GM21381 (cell line): Measurements from ENCODE around the gene SLC27A4.

Experiments
- ATAC-seq: cut with Tn5 transposase; IDR thresholded peaks from one replicate; pipeline ENCODE4 v1.9.1; 2021; ENCODE audit warnings: mild to moderate bottlenecking, moderate library complexity; ENCODE audit not compliant: unreplicated experiment

Gene SLC27A4

DNA sequence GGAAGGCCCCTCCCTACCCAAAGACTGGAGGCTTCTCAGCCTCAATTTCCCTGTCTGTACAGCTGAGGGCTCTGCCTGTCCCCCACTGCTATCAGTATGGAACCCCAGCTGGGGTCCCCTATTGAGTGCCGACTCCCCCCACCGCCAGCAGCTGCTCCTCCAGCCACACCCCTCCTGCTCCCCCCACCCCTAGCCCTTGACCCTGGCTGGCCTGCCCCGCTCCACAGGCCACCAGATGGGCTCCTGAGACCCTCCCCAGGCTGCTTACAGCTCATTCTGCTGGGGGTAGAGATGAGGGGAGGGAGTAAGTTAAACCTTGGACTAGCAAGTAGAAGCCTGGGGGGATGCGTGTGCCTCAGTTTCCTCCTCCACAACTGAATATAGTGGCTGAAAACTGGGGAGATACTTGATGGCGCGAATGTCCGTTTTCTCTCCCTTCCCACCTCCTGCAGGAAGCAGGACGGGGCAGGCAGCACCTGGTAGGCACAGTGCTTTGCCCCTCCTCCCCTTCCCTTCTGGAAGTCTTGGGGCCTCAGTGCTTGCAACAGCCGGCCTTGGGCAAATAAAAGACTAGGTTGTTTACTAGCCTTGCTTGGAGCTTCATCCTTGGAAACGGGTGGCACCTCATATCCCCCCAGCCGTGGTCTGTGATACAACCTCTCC is 50.0 kb downstream of the SLC27A4 start:
- ATAC-seq = no peak

DNA sequence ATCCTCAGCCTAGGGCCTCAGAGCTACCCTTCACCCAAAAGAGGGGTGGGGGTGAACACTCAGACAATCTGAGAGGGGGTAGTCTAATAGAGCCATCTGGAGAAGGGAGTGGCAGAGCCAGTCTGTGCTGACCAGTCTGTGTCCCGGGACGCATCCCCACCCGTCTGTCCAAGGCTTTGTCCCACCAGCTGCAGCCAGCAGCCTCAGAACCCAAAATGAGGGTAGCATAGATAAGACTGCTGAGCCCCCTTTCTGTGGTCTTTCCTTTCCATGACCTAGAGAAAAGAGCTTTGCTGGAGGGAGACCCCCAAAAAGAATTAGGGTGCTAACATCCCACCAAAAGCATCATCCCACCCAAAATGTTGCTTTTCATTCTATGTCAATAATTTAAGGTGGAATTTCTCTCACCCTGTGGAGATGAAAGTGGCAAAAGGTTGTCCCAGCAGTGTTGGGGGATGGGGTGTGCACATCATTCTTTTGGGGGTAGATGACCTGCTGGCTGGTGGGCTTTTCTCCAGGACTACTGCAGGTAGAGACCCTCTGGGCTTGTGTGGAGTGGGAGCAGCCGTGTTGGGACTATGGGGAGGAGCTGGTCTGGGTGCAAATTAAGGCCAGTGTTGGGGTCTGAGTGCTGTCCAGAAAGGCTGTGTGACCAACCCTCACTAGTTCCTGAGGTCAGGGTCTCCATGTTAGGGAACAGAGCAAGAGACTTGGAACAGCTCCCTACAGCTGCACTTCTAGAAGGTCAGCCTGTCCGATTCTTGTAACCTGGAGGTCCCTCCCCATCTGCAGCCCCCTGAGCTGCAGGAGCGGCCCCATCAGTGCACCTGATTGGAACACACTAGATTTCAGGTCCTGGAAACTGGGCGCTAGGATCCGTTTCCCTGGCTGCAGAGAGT is 50.7 kb downstream of the SLC27A4 start:
- no peak for ATAC-seq

DNA sequence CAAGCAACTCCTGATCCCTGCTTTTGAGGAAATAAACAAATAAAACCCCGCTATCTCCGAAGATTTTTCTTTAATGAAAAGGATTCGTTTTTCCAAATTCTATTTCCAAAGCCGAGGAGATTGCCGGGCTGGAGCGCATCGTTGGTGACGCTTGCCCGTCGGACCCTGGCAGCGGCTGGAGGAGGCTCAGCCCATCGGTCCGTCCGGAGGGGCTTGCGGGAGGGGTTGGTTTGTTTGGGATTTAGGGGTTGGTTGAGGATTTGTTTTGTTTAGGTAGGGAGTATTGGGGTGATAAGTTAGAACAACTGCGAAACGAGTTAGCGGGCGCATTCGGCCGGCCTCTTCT is 51.6 kb downstream of the SLC27A4 start:
- no peak for ATAC-seq

DNA sequence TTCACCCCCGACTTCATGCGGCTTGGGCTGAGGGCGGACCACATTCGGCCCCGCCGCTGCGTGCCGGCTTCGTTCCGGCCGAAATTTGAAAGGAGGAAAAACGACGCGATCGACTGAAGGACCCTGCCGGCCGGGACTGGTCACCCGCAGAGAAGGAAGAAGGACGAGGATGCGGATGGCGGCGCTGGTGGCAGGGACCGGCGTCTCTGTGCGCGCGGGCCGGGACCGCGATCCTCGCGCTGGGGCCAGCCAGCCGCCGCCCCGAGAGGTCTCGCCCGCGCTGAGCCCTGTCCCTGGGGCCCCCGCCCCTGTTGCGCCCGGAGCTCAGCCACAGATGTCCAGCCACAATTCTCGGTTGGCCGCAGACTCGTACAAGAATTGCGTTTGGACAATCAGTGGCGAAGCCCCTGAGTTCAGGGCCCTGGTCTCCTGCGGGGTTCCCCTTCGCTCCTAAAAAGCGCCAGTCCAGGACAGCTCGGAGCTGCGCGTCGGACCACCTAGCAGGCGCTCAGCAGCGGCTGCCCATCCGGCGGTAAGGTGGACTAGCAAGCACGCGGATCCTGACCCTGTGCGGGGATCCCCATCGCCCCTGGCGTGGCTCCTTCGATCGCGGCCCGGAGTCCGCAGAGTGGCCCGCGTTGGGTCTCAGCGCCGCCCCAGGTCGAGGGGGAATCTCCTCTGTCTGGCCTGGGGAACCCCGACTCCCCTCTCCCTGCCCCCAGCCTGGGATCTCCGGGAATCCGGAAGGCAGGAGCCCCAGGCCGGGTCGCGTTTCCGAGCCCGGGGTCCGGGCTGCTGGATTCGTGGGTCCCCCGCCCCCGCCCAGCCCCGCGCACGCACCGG is 52.2 kb downstream of the SLC27A4 start:
- no peak for ATAC-seq

DNA sequence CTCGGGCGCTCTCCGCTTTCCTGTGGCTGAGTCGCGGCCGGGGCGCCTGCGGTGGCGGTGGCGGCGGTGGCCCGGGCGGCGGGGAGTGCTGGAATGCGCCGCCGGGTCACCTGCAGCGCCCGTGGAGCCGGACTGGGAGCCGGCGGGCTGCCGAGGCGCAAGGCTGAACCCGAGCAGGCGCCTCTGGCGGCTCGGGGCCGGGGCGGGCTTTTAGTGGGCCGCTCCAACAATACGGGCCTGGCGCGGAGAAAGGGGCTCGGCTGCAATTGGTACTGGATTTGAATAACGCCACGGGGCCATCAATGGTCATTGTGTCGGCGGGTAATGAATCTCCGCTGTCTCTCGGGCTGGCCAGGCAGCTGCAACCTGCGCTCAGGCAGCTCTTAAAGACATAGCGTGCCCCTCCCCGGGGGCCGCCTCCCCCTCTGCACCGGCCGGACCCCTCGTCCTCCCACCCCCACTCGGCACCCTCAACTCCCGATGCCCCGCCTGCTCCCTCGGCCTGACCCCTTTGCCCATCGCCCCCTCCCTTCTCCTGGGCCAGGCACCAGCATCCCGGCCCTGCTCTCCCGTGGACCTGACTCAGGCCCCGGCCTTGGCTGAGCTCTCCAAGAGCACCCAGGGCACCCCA is 52.9 kb downstream of the SLC27A4 start:
- ATAC-seq = no peak

DNA sequence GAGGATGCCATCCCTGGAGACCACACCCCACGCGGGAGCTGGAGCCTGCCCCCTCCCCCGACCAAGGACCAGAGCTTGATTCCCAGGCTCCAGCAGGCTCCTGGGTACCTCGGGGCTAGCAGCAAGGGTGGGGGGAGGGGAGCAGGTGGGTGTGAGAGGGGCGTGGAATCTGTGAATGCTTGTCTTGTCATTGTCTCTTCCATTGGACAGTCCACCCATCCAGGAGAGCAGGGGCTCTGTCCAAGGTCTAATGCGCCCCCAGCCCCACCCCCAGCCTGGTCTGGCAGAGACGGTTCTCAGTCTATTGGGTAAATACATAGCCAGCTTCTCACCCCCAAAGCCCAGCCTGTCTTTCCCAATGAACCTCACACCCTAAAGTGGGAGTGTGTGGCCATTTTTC is 53.6 kb downstream of the SLC27A4 start:
- ATAC-seq = no peak

DNA sequence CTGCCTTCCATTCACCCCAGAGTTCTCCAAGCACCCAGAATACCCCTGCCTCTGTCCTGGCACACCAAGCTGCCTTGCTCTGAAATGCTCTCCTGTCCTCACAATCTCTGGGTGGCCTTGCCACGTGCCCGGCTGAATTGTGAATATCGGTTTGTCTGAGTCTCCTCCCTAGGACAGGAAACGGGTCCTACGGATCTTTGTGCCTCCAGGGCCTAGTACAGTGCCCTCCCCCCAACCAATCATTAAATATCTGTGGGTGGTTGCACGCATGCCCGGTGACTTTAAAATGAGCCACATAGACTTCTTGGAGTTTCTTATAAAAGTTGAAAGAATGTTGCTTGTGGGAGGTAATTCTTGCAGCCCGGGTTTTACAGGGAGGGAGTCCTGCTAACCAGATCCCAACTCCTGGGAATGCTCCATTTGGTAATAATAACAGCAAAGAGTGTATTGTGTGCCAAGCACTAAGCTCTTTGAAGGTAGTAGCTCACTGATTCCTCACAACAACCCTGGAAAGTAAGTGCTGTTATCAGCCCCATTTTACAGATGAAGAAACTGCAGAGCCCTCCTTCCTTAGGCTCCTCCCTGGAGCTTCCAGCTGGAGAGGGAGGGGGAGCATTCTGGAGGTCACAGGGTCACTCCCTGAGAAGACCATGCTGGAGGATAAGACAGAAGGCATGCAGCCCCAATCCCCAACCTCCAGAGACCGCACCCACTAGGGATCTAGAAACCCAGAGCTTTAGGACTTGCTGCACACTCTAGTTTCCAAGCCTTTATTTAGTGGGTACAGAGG is 54.2 kb downstream of the SLC27A4 start:
- no peak for ATAC-seq

DNA sequence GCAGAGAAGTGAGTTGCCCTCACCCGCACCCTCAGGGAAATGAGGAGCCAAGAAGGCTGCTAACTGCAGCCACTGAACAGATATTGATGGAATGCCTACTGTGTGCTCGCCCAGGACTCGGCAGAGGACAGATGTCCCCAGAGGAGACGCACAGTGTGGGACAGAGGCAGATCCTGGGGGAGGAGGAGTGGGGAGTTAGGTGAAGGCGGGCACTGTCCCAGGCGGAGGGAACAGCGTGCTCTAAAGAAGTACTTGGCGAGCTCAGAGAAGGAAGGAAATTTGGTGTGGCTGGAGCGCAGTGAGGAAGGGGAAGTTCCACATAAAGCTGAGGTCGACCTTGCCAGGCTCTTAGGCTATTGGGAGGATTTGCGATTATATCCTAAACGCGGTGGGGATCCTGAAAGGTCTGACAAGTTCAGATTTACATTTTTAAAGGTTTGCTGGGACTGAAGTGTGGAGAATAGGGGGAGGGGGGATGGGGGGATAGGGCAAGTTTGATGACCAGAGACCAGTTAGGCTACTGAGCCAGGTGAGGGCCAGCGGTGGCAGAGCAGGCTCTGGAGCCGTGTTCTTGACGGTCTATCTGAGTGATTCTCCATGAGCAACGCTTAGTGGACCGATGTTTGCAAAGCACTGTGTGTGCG is 56.8 kb downstream of the SLC27A4 start:
- ATAC-seq = no peak

DNA sequence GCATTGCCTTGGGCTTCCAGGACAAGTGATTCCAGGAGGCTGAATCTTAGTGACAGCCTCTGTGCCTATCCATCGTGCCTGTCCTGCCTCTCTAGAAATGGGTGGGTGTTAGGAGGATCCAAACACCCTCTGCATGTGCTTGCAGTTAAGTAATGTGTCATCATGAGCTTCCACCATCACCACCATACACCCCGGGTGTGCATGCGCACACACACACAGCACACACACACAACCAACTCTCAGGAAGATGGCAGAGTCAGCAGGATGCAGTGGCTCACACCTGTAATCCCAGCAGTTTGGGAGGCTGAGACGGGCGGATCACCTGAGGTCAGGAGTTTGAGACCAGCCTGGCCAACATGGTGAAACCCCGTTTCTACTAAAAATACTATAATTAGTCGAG is 57.5 kb downstream of the SLC27A4 start:
- no peak for ATAC-seq

DNA sequence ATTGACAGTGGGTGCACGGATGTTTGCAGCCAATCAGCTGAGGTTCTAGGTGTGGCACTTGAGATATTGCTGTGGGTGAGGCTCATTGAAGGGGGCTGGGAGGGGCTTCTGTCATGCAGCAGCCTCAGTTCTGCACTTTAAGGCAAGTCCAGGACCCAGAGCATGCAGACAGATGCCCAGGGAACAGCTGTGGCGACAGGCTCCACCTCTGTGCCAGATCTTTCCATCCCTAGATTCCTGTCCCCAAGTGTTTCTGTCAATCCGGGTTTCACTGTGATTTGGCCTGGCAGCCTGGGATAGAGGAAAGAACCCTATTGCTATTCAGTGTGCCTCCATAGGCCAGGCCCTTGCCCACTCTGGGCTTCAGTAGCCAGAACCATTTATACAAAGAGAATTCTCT is 59.5 kb downstream of the SLC27A4 start:
- no peak for ATAC-seq

DNA sequence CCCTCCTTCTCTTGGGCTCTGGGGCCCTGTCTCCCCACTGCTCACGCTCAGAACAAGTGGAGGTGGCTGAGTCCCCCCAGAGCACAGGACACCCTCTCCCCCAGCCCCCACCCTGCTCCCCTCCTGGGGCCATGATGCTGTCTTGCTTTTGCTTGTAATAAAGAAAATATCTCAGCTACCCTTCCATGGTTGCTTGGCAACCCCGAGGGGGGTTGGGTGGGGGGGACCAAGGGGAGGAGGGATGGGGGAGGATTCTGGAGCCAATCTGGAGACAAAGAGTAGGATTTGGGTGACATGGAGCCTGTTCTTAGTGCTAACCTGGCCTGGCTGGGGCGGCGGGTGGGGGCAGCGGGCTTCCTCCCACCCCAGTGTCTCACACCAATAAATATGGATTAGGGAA is 64.2 kb downstream of the SLC27A4 start:
- no peak for ATAC-seq

DNA sequence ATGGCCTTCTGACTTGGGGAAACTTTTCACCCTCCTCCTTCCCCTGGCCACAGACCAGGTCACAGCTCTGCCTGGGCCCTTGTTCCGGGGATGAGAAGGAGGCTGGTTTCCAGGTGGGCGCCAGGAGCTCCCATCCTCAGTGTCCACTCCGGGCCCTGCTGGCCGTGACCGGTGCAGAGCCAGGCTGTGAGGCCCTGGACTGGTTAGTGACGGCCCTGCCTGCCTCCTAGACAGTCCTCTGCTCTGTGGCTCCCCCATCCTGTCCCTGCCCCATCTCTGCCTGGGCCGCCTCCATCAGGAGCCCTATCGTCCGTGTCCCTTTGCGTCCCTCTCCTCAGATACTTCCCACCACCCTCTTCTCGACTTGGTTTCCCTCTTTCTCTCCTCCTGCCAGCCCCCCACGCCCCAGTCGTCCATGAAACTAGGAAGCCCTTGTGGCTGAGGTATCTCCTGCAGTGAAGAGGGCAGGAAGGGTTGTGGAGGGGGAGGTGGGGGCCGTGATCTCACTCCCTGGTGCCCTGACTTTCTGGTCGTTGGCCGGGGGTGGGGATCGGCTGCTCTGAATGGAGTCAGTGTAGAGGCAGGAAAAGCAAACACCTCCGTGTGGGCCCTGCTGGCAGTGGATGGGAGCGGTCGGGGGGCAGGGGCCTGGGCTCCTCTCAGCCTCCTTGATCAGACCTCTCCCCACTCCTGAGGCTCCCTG is 64.9 kb downstream of the SLC27A4 start:
- ATAC-seq = no peak

DNA sequence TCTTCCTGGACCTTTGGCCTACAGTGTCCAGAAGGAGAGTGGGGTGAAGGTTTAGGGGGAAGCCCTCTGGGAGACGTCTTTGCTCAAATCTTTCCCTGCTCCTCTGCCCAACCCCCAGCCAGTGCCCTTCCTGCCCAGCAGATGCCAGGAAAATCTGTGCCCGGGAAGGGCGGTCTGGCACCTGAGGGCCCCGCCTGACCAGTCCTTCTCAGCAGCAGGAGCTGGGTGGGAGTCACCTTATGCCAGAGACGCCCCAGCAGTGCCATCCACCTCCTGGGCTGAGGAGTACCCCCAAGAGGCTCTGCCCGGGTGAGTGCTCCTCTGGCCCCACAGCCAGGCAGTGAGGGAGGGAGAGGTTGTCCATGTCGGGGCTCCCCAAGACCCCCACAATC is 65.4 kb downstream of the SLC27A4 start:
- no peak for ATAC-seq

DNA sequence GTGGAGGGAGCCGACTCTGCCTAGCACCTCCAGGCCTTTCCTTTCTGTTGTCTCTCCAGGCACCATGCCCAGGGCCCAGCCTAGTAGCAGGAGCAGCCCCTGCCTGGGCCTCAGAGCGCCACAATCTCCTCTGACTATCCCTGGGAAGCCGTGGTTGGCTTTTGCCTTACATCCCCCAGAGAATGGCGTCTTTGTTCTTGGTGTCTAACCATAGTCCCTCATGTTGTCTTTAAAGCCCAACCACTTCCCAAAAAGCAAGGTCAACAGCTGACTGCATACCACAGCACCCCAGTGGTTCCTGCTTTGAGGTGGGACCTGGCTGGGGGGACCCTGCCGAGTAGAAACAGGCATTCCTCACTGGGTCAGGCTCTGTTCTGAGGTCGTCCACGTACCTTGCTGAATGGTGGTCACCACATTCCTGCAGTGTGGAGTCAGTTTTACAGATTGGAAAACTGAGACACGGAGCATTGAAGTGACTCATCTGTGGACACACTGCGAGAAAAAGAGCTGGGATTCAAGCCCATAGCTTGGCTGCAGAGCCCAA is 66.6 kb downstream of the SLC27A4 start:
- ATAC-seq = no peak

DNA sequence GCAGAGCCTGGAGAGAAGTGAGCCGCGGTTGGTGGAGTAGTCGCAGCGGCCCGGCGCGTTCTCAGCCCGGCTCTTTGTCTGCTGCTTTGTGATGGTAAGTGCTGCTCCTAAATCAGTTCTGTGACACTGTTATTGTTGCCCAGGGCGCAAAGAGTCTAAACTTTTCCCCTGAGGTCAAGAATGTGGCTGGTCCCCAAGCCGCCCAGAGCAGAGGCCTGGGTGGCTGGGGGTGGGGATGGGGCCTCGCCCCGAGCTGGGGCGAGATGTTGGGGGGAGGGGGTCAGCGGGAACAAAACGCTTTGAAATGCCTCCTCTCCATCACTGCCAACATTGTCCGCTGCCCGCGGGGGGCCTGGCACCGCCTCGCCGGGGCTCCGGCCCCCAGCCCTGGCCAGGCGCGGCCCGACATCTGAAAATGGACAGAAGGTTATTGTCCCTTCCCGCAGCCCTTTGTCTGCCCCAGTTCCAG is 68.7 kb downstream of the SLC27A4 start:
- no peak for ATAC-seq

DNA sequence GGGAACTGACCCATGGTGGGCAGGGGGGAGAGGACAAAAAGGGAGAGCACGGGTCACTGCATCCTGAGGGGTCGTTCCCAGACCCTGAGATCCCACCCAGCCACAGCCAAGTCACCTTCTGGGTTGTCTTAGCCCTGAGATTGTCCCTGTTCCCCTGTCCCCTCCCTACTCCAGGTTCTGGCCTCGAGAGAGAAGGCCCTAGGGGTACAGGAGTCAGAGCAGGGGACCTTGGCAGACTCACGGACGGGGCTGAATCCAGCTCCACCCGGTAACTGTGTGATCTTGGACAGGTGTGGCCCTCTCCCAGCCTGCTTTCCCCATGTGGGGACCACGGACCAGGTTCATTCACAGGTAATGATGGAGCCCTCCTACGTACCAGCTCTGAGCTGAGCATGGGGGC is 69.1 kb downstream of the SLC27A4 start:
- ATAC-seq = no peak

DNA sequence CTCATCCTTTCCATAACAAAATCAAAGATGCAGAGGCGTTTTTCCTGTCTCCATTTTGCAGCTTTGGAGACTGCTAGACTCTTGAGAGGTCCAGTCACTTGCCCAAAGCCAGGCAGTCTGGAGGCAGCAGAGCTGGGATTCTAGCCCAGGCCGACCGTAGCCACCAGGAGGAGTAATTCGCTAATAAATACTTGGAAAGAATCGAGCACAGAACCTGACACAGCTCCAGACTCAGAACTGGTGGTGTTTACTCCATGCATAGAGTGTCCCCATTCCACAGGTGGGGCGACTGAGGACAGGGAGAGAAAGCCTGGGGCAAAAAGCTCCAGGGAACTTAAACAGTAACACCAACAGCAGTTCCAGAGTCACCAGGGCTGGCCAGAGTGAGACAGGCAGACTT is 69.7 kb downstream of the SLC27A4 start:
- ATAC-seq = no peak
